Measurements from ENCODE around the gene DAAM1.

DNA sequence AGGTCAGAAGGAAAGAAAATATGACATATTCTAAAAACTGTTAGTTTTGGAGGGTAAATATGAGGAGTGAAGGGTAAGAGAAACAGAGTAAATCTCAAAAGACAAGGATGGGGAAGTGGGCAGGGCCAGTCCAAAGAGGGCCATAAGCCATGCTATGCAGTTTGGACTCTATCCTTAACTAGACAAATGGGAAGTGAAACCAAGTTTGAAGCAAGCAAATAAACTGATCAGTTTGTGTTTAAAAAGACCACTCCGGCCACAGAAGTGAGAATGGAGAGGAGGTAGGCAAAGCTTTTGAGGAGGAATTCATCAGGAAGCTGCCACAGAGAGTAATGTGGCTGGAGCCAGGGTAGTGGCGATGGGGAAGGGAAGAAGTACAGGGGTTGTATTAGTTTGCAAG lies 37.5 kb upstream of the DAAM1 start:
- no peak for TF ChIP-seq ELF4 (IDR thresholded peaks at IDR 0.05)
- no peak for TF ChIP-seq TARDBP (IDR thresholded peaks at IDR 0.05)
- no peak for TF ChIP-seq FOXM1 (IDR thresholded peaks at IDR 0.05; ENCODE audit: borderline replicate concordance)
- TF ChIP-seq SUZ12 (IDR thresholded peaks at IDR 0.05), result no peak

All from HEK293T (cell line).